22Rv1 (cell line): ENCODE measurements around the gene RPA3.

Experiments
- H3K27ac ChIP-seq: fragments of 450-650 bp; 2 replicates; pipeline ENCODE4 v1.5.1; 2017
- ZFX ChIP-seq: fragments of 450-650 bp; IDR thresholded peaks from 2 replicates; pipeline ENCODE4 v1.6.1; 2017; ENCODE audit warnings: antibody characterized with exemption, borderline replicate concordance
- TF ChIP-seq, protein P1 (sequence below): fragments of 450-650 bp; IDR thresholded peaks from 2 replicates; pipeline ENCODE4 v1.5.1; 2017; ENCODE audit warnings: mild to moderate bottlenecking

Gene RPA3

GRCh38 chr7:7732621-7733281, 14.3 kb upstream of the RPA3 start:
- H3K27ac ChIP-seq: no peak overlapping the region
- TF ChIP-seq ZFX: no peak
- TF ChIP-seq, protein P1, sequence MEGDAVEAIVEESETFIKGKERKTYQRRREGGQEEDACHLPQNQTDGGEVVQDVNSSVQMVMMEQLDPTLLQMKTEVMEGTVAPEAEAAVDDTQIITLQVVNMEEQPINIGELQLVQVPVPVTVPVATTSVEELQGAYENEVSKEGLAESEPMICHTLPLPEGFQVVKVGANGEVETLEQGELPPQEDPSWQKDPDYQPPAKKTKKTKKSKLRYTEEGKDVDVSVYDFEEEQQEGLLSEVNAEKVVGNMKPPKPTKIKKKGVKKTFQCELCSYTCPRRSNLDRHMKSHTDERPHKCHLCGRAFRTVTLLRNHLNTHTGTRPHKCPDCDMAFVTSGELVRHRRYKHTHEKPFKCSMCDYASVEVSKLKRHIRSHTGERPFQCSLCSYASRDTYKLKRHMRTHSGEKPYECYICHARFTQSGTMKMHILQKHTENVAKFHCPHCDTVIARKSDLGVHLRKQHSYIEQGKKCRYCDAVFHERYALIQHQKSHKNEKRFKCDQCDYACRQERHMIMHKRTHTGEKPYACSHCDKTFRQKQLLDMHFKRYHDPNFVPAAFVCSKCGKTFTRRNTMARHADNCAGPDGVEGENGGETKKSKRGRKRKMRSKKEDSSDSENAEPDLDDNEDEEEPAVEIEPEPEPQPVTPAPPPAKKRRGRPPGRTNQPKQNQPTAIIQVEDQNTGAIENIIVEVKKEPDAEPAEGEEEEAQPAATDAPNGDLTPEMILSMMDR: no peak

- no peak for TF ChIP-seq ZFX
- H3K27ac ChIP-seq: no peak overlapping the region
These were observed 13.3 kb upstream of the RPA3 start for GRCh38 chr7:7731732-7732131.

GRCh38 chr7:7720750-7721621, 2.6 kb upstream of the RPA3 start:
- TF ChIP-seq, protein P1: no peak
- TF ChIP-seq ZFX: no peak

DNA sequence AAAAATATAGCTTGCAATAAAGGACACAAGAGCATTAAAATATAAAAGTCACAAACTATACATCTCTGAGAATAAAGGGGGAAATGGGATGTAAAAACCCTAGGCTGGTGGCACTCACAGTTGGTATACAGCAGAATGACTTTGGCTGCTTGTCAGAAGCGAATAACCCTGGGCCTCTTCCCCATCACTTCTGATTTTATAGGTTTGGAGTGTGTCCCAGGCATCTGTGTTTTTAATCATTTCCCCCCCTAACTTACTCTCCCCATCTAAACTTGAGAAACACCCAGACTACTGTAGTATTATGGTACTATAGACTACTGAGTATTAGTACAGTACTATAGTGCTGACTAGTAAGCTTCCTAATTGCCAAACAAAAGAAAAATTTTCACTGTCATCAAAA, 1.8 kb upstream of the RPA3 start:
- no peak overlapping the region for H3K27ac ChIP-seq
- TF ChIP-seq, protein P1: no peak
- no peak for TF ChIP-seq ZFX

More at GRCh38 chr7:7720750-7721621, 2.6 kb upstream of the RPA3 start:
- no peak overlapping the region for H3K27ac ChIP-seq

DNA sequence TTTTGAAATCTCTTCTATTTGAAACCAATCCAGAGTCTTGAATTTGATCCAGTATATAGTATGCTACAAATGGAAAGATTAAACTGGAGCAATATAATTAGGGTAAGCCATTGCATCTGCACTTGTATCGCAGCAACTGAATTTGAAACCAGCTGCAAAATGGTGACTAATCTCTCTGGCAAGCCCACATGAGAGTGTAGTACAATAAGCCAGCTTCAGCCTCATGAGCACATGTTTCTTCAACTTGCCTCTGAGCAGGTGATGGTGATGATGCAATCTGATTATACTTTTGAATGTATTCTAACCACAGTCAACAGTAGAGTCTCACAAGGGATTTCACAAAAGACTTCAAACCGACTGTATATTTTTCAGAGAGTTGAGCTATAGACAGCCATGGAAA, 829 bp upstream of the RPA3 start:
- no peak for TF ChIP-seq ZFX
- TF ChIP-seq, protein P1: no peak
- H3K27ac ChIP-seq: no peak overlapping the region

DNA sequence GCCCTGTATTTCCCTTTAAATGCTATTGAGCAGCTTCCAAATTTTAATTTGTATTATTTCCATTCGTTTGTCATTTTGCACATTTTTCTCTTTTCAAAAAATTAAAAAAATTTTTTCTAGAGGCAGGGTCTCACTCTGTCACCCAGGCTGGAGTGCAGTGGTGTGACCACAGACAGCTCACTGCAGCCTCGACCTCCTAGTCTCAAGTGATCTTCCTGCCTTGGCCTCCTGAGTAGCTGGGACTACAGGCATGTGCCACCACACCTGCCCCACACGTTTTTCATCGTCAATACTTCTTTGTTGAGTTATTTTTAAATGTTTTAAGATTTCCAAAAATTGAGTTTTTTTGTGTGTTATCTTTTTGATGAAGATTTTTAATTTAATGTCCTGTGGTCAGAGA, 4.7 kb downstream of the RPA3 start:
- TF ChIP-seq ZFX: no peak
- TF ChIP-seq, protein P1: no peak
- H3K27ac ChIP-seq: no peak overlapping the region

DNA sequence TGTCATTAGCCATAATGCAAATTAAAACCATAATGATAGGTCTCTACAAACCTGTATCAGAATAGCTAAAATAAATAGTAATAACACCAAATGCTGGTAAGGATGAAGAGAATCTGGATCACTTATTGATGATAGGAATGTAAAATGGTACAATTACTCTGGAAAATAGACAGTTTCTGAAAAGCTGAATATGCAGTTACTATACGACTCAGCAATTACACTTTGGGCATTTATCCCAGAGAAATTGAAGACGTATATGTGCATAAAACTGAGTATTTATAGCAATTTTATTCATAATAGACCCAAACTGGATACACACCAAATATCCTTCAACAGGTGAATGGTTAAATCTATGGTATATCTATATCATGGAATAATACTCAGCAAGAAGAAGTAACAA, 7.9 kb downstream of the RPA3 start:
- TF ChIP-seq, protein P1: no peak
- no peak for TF ChIP-seq ZFX
- H3K27ac ChIP-seq: no peak overlapping the region
